Activated B cell treated with CpG ODN at 0.5 μM for 24 hours (primary cell): Measurements from ENCODE around the gene SSTR4. TPM values are rescaled to one million over a fixed set of nuclear protein-coding genes. Genes with fewer than 3 reads are reported as not detected.

ENCODE experiments used
- ATAC-seq: fragments of 200-7000 bp; cut with Tn5 transposase; one replicate; pipeline ENCODE4 v1.10.0; 2021; ENCODE audit warnings: low read depth, mild to moderate bottlenecking, moderate library complexity
- CTCF ChIA-PET: fragments of 350-600 bp; sonication (Branson Sonifier 250); formaldehyde crosslinking; loops from one replicate; lab custom pipeline; 2021; ENCODE audit warnings: antibody characterized with exemption; lab: Charles Lee
- POLR2A ChIA-PET: fragments of 350-600 bp; sonication (Branson Sonifier 250); formaldehyde crosslinking; loops from one replicate; lab custom pipeline; 2021; ENCODE audit warnings: antibody characterized with exemption; lab: Charles Lee
- DNase-seq: peaks from one replicate; pipeline ENCODE4 v3.0.0; 2022
- H3K27ac Mint-ChIP-seq: one replicate; pipeline ENCODE4 v1.8.0; 2020; ENCODE audit warnings: mixed read lengths
- H3K27me3 Mint-ChIP-seq: one replicate; pipeline ENCODE4 v1.8.0; 2021; ENCODE audit warnings: mixed read lengths
- H3K36me3 Mint-ChIP-seq: one replicate; pipeline ENCODE4 v1.8.0; 2021; ENCODE audit warnings: low read depth, mixed read lengths
- H3K4me1 Mint-ChIP-seq: one replicate; pipeline ENCODE4 v1.8.0; 2021; ENCODE audit warnings: mixed read lengths
- H3K4me3 Mint-ChIP-seq: one replicate; pipeline ENCODE4 v1.8.0; 2020; ENCODE audit warnings: mild to moderate bottlenecking, mixed read lengths
- H3K9me3 Mint-ChIP-seq: one replicate; pipeline ENCODE4 v1.8.0; 2020; ENCODE audit warnings: mixed read lengths
- CTCF ChIP-seq: fragments of 200-600 bp; IDR thresholded peaks from one replicate; pipeline ENCODE4 v1.8.0; 2022; ENCODE audit warnings: antibody characterized with exemption, mild to moderate bottlenecking
- intact Hi-C: fragments of 100-400 bp; cut with micrococcal nuclease; formaldehyde crosslinking; loops from one replicate; pipeline ENCODE4 v1.15.1; 2024
- total RNA-seq: library from RNA; stranded (reverse); gene quantifications from 2 replicates; pipeline ENCODE4 v1.2.3, GENCODE V29; 2022

SSTR4 gene
- total RNA-seq, 1 donor from 2014 or later, result not detected

GRCh38 chr20:23086056-23086566 is 51.0 kb downstream of the SSTR4 start, which contains the start of gene CD93:
CD93 (minus strand) TSS chr20:23086324; CDS start chr20:23086192, 132 bp downstream.
- H3K9me3 Mint-ChIP-seq, result no peaks in the 10 kb centered on the region
- no peak within 1 kb of the TSS for H3K4me3 Mint-ChIP-seq
- intact Hi-C loops, result no loop called here
- H3K36me3 Mint-ChIP-seq, result no peaks in the 10 kb centered on the region
- ATAC-seq (no peak), DNase-seq (no peak)
- ChIA-PET CTCF (no interaction called here), POLR2A (no interaction called here)
- peaks cover 3% of the 10 kb centered on the region for H3K27me3 Mint-ChIP-seq
- no peaks in the 10 kb centered on the region for H3K4me1 Mint-ChIP-seq
- TF ChIP-seq CTCF, result no peak
- H3K27ac Mint-ChIP-seq, result no peak within 1 kb of the TSS

GRCh38 chr20:23086931-23087411 is 51.9 kb downstream of the SSTR4 start:
- Mint-ChIP-seq H3K27me3 (peaks cover 3% of the 10 kb centered on the region), H3K4me3 (no peak overlapping the region), H3K27ac (no peak overlapping the region), H3K9me3 (no peaks in the 10 kb centered on the region), H3K4me1 (no peaks in the 10 kb centered on the region), H3K36me3 (no peaks in the 10 kb centered on the region)
- TF ChIP-seq CTCF, result no peak
- ATAC-seq (no peak), DNase-seq (no peak)
- intact Hi-C loops, result no loop called here
- ChIA-PET POLR2A (no interaction called here), CTCF (no interaction called here)

GRCh38 chr20:23087587-23088251 is 52.6 kb downstream of the SSTR4 start:
- no peak for TF ChIP-seq CTCF
- POLR2A ChIA-PET, result no interaction called here
- Mint-ChIP-seq H3K27me3 (peaks cover 3% of the 10 kb centered on the region), H3K4me3 (no peak overlapping the region), H3K9me3 (no peaks in the 10 kb centered on the region), H3K36me3 (no peaks in the 10 kb centered on the region), H3K27ac (no peak overlapping the region), H3K4me1 (no peaks in the 10 kb centered on the region)
- DNase-seq, result no peak
- no peak for ATAC-seq
- CTCF ChIA-PET, result no interaction called here
- intact Hi-C loops, result no loop called here

Other genes starting within 250 kb of the SSTR4 start
- not detected in 2 replicates for gene THBD, start 14.4 kb downstream of the SSTR4 start, total RNA-seq
- gene CD93, start 51.0 kb downstream of the SSTR4 start, total RNA-seq, result not detected in 2 replicates